Heart left ventricle (tissue), 16 donors: Measurements from ENCODE around the gene CYP2S1. TPM values are rescaled to one million over a fixed set of nuclear protein-coding genes. Genes with fewer than 3 reads are reported as not detected.

Source experiments
- ATAC-seq, 4 donors: fragments of 200-7000 bp; cut with Tn5 transposase; one replicate each; pipeline ENCODE4 v1.9.1; 2020 to 2022; ENCODE audit warnings: moderate library complexity in 4 of 4, mild to moderate bottlenecking in 3 of 4, moderate number of reproducible peaks in 1 of 4
- DNase-seq, 5 donors: peaks; one replicate each; pipeline ENCODE4 v3.0.0-alpha.2; 2020
- H3K27ac ChIP-seq, 12 donors: fragments of 200-600 bp; sonication (generic) in 4 of 12; one replicate each; pipeline versions ENCODE4 v1.5.0 to v1.8.0; 2016 to 2022; ENCODE audit warnings: mild to moderate bottlenecking in 2 of 12
- H3K27me3 ChIP-seq, 9 donors: fragments of 200-600 bp; sonication (generic) in 2 of 9; one replicate each; pipeline versions ENCODE4 v1.5.1 to v1.8.0; 2016 to 2022; ENCODE audit warnings: mild to moderate bottlenecking in 3 of 9
- H3K36me3 ChIP-seq, 9 donors: fragments of 200-600 bp; sonication (generic) in 2 of 9; one replicate each; pipeline versions ENCODE4 v1.5.0 to v1.8.0; 2018 to 2022; ENCODE audit warnings: mild to moderate bottlenecking in 2 of 9
- H3K4me1 ChIP-seq, 12 donors: fragments of 200-600 bp; sonication (generic) in 4 of 12; one replicate each; pipeline versions ENCODE4 v1.5.0 to v1.8.0; 2016 to 2022; ENCODE audit warnings: mild to moderate bottlenecking in 3 of 12
- H3K4me3 ChIP-seq, 12 donors: fragments of 200-600 bp; sonication (generic) in 4 of 12; one replicate each; pipeline versions ENCODE4 v1.5.0 to v1.8.0; 2017 to 2022; ENCODE audit warnings: mild to moderate bottlenecking in 9 of 12, moderate library complexity in 4 of 12
- H3K9me3 ChIP-seq, 12 donors: fragments of 200-600 bp; sonication (generic) in 4 of 12; one replicate each; pipeline versions ENCODE4 v1.5.0 to v1.8.0; 2016 to 2022; ENCODE audit warnings: mild to moderate bottlenecking in 1 of 12
- CTCF ChIP-seq, 12 donors: fragments of 200-600 bp; sonication (generic) in 4 of 12; IDR thresholded peaks; one replicate each; pipeline versions ENCODE4 v1.5.0 to v1.8.0; 2018 to 2022; ENCODE audit warnings: antibody characterized with exemption in 12 of 12, mild to moderate bottlenecking in 5 of 12
- POLR2A ChIP-seq, 2 donors: fragments of 450-650 bp; IDR thresholded peaks; one replicate each; pipeline ENCODE4 v1.6.1; 2017; ENCODE audit warnings: antibody characterized with exemption in 2 of 2, mild to moderate bottlenecking in 2 of 2, moderate library complexity in 2 of 2
- WGBS, 4 donors: extraction: QIAGEN DNeasy Blood & Tissue Kit in 2 of 4; methylation state at CpG; one replicate each; pipeline versions ENCODE4 v1.1.5 to v1.1.7; 2013 to 2018; 5-methylcytosine and 5-hydroxymethylcytosine counted together
- intact Hi-C, 10 donors: fragments of 100-400 bp; cut with DNase I; formaldehyde crosslinking; loops; one replicate each; pipeline versions ENCODE4 v1.11.1 to v1.14.2; 2022
- polyA plus RNA-seq, 2 donors: library from polyadenylated mRNA; stranded (reverse); fragments of 200-250 nt; gene quantifications; one replicate each; pipeline ENCODE4 v1.2.3, GENCODE V29; 2013
- total RNA-seq, 9 donors: library from RNA; depleted of rRNA in 2 of 9; stranded (reverse); fragments of >200 nt in 2 of 9; fragmentation: NEBNext Ultra II Directional in 3 of 9; extraction: Animal tissue kit (Norgen Biotek cat#: 25700) in 3 of 9; gene quantifications; one replicate each; pipeline versions ENCODE4 v1.1.0 to v1.2.4, GENCODE V29; 2016 to 2023
- donor health status: ischemic (EF 13 %, LVEDD 7.1; RV severe dilation, severe dysfunction).
- donor health status: healthy with polysubstance abuse.
- donor health status: DM: no; HTN: yes; CAD: no.
- donor health status: DM: no; HTN: no; CAD: no.
- donor health status: ischemic (EF 25% LVEDD 6.9; RV normal size, moderate dysfunction).
- donor health status: ischemic (EF 25% LVEDD 5.7; RV mildly dilated, moderate dysfunction).
- donor health status: healthy.
- donor health status: DM: yes; HTN: yes; CAD: no.
- donor health status: ischemic (EF 35%, LVEDD 5.7; RV mildly dilated, moderate dysfunction).
- donor health status: nonischemic (EF 11% LVEDD 7.7; RV severe dilation, severe dysfunction).
- donor health status: DM: yes; HTN: yes; CAD: no.
- donor health status: PGD.
- donor health status: ischemic (EF 29% LVEDD 5.4; RV normal size, mild dysfunction).
- donor health status: nonischemic (EF 23%, LVEDD 6.1; RV moderate dilation, normal function).

Gene CYP2S1
- total and polyA plus RNA-seq, 11 donors = 0.11 to 3.8 (median 0.35) TPM

GRCh38 chr19:41154060-41154459 is 39.0 kb upstream of the CYP2S1 start:
- DNase-seq (no peak), ATAC-seq (no peak)
- intact Hi-C loops = no loop called here
- Histone ChIP-seq H3K9me3 (peaks cover 0 to 13% (median 0%) of the 10 kb centered on the region in 12 donors), H3K4me1 (no peaks in the 10 kb centered on the region), H3K27me3 (peaks cover 0 to 6% (median 0%) of the 10 kb centered on the region in 9 donors), H3K4me3 (no peak overlapping the region), H3K36me3 (no peaks in the 10 kb centered on the region), H3K27ac (no peak overlapping the region)
- WGBS, 4 donors = 89 to 96% (median 94%) methylated on average over 7 of the region's 7 CpGs
- TF ChIP-seq POLR2A (IDR thresholded peaks at IDR 0.05) (no peak), CTCF (IDR thresholded peaks at IDR 0.05) (no peak)

DNA sequence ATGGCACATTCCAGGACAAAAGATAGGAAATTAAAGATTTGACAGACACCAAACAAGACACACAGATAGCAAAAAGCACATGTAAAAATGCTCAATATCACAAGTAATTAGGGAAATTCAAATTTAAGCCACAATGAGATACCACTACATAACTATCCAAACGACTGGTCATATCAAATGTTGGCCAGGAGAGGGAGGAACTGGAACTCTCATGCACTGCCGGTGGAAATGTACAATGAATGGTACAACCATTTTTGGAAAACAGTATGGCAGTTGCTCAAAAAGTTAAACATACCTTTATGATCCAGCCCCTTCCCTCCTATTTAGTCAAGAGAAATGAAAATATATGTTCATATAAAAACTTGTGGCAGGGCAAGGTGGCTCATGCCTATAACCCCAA is 36.8 kb upstream of the CYP2S1 start:
- H3K27ac ChIP-seq = no peak overlapping the region
- WGBS, 4 donors = 76 to 83% (median 78%) methylated on average over 2 of the region's 2 CpGs
- no peaks in the 10 kb centered on the region for H3K27me3 ChIP-seq
- intact Hi-C loops = no loop called here
- no peak for TF ChIP-seq CTCF (IDR thresholded peaks at IDR 0.05)
- H3K9me3 ChIP-seq = peaks cover 0 to 13% (median 0%) of the 10 kb centered on the region in 12 donors
- H3K36me3 ChIP-seq = no peaks in the 10 kb centered on the region
- no peak overlapping the region for H3K4me3 ChIP-seq
- no peak for DNase-seq
- no peak for ATAC-seq
- no peaks in the 10 kb centered on the region for H3K4me1 ChIP-seq

DNA sequence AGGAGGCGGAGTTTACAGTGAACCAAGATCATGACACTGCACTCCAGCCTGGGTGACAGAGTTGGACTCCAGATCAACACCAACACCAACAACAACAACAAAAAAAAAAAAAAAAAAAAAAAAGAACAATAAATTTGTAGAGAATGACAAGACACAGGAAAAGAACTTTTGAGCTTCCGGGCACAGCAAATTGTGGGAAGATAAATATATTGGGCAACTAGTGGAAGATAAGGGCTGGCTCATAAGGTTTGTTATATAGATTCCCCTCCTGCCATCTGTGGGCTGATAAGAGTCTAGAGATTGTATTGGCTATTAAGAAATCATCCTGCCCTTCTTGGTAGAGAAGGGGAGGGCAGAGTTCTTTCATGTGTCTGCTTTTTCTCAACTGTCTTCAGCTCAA is 33.1 kb upstream of the CYP2S1 start:
- no peak for ATAC-seq
- WGBS, 4 donors = 66 to 81% (median 73%) methylated on average over 2 of the region's 2 CpGs
- intact Hi-C loops = no loop called here
- Histone ChIP-seq H3K4me1 (no peaks in the 10 kb centered on the region), H3K27me3 (no peaks in the 10 kb centered on the region), H3K36me3 (no peaks in the 10 kb centered on the region), H3K4me3 (no peak overlapping the region), H3K27ac (no peak overlapping the region), H3K9me3 (peaks cover 0 to 13% (median 0%) of the 10 kb centered on the region in 12 donors)
- DNase-seq = no peak
- no peak for TF ChIP-seq CTCF (IDR thresholded peaks at IDR 0.05)

- Histone ChIP-seq H3K4me1 (no peaks in the 10 kb centered on the region), H3K36me3 (no peaks in the 10 kb centered on the region), H3K27me3 (no peaks in the 10 kb centered on the region), H3K9me3 (peaks cover 0 to 3% (median 0%) of the 10 kb centered on the region in 12 donors), H3K27ac (no peak overlapping the region), H3K4me3 (no peak overlapping the region)
- ATAC-seq (no peak), DNase-seq (no peak)
- 92 to 97% (median 94%) methylated on average over 5 of the region's 5 CpGs for WGBS, 4 donors
- TF ChIP-seq POLR2A (IDR thresholded peaks at IDR 0.05) (no peak), CTCF (IDR thresholded peaks at IDR 0.05) (no peak)
- intact Hi-C loops = no loop called here
Observed at GRCh38 chr19:41161903-41162302, 31.1 kb upstream of the CYP2S1 start.
